ENCODE data around the gene TFF1.

The TFF1 gene

DNA sequence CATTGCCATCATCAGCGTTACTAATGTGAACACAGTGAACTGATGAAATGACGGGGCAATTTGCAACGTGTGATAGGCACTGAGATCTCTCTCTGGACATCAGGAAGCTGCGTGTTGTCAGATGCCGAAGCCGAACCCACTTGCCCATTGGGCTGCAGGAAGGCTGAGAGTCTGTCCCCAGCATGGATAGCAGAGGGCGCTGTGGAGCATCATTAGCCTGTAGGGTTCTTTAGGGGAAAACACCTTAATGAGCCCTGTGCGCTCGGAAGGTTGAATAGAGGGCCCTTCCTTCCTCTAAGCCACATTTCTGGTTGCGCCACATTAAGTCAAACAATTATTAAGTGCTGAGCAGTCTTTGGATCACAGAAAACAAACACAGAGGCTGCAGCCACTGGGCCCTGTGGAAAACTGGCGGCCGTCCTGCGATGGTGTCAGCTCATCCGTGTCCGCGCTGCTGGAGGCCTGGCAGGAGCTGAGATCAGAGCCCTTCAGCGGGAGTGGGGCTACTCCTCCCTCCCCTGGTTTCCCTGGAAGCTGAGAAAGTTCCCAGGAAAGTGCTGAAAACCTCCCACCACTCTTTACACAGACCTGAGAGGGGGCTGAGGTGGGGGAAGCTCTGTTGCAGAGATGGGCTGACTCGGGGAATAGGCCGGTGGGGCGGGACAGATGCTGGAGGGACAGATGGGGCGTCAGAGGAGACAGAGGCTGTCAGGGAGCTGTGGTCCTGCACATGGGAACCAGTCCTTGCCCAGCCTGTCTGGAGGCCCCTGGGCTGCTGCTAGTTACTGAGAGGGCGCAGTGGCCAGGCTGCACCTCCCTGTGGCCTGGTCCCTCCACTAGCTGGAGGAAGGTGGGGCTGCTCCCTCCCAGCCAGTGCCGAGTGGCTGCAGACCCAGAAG, 28.3 kb downstream of the TFF1 start (continued):
- TF ChIP-seq OSR1 (CRISPR knock-in tag; IDR thresholded peaks at IDR 0.05) (no peak), ZNF70 (CRISPR knock-in tag; IDR thresholded peaks at IDR 0.05) (no peak), ISL1 (CRISPR knock-in tag; IDR thresholded peaks at IDR 0.05) (no peak), BACH2 (CRISPR knock-in tag; IDR thresholded peaks at IDR 0.05; ENCODE audit: borderline replicate concordance) (no peak)

DNA sequence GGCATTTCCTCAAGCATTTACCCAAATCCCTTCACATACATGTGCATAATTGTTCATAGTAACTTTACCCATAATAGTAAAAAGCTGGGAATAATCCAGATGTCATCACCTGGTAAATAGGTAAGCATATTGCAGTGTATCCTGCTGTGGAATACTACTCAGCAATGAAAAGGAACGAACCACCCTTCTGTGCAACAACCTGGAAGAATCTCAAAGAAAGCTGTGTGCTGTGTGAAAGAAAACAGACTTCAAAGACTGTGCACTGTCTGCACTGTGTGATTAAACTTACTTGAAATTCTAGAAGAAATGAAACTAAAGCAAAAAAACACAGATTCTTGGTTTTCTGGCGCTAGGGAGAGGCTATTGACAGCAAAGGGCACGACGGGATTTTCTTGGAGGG, 29.1 kb downstream of the TFF1 start:
- no peak for TF ChIP-seq ZNF70 (CRISPR knock-in tag; IDR thresholded peaks at IDR 0.05)
- no peak for TF ChIP-seq ZFP3 (CRISPR knock-in tag; IDR thresholded peaks at IDR 0.05)
- TF ChIP-seq TCF4 (CRISPR knock-in tag; IDR thresholded peaks at IDR 0.05; ENCODE audit: borderline replicate concordance) = no peak
- TF ChIP-seq RARB (CRISPR knock-in tag; IDR thresholded peaks at IDR 0.05) = no peak
- TF ChIP-seq ISL1 (CRISPR knock-in tag; IDR thresholded peaks at IDR 0.05) = no peak
- TF ChIP-seq, protein P1, sequence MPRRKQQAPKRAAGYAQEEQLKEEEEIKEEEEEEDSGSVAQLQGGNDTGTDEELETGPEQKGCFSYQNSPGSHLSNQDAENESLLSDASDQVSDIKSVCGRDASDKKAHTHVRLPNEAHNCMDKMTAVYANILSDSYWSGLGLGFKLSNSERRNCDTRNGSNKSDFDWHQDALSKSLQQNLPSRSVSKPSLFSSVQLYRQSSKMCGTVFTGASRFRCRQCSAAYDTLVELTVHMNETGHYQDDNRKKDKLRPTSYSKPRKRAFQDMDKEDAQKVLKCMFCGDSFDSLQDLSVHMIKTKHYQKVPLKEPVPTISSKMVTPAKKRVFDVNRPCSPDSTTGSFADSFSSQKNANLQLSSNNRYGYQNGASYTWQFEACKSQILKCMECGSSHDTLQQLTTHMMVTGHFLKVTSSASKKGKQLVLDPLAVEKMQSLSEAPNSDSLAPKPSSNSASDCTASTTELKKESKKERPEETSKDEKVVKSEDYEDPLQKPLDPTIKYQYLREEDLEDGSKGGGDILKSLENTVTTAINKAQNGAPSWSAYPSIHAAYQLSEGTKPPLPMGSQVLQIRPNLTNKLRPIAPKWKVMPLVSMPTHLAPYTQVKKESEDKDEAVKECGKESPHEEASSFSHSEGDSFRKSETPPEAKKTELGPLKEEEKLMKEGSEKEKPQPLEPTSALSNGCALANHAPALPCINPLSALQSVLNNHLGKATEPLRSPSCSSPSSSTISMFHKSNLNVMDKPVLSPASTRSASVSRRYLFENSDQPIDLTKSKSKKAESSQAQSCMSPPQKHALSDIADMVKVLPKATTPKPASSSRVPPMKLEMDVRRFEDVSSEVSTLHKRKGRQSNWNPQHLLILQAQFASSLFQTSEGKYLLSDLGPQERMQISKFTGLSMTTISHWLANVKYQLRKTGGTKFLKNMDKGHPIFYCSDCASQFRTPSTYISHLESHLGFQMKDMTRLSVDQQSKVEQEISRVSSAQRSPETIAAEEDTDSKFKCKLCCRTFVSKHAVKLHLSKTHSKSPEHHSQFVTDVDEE (CRISPR knock-in tag; IDR thresholded peaks at IDR 0.05) = no peak
- TF ChIP-seq BACH2 (CRISPR knock-in tag; IDR thresholded peaks at IDR 0.05; ENCODE audit: borderline replicate concordance) = no peak
- TF ChIP-seq ZNF8 (CRISPR knock-in tag; IDR thresholded peaks at IDR 0.05) = no peak
- no peak for TF ChIP-seq OSR1 (CRISPR knock-in tag; IDR thresholded peaks at IDR 0.05)
- no peak for TF ChIP-seq CSDC2 (CRISPR knock-in tag; IDR thresholded peaks at IDR 0.05)
- TF ChIP-seq, protein P2, sequence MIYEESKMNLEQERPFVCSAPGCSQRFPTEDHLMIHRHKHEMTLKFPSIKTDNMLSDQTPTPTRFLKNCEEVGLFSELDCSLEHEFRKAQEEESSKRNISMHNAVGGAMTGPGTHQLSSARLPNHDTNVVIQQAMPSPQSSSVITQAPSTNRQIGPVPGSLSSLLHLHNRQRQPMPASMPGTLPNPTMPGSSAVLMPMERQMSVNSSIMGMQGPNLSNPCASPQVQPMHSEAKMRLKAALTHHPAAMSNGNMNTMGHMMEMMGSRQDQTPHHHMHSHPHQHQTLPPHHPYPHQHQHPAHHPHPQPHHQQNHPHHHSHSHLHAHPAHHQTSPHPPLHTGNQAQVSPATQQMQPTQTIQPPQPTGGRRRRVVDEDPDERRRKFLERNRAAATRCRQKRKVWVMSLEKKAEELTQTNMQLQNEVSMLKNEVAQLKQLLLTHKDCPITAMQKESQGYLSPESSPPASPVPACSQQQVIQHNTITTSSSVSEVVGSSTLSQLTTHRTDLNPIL (CRISPR knock-in tag; IDR thresholded peaks at IDR 0.05; ENCODE audit: low read depth) = no peak
- no peak for TF ChIP-seq ESRRG (CRISPR knock-in tag; IDR thresholded peaks at IDR 0.05)
- TF ChIP-seq GLIS3 (CRISPR knock-in tag; IDR thresholded peaks at IDR 0.05) = no peak
- ATAC-seq = no peak

DNA sequence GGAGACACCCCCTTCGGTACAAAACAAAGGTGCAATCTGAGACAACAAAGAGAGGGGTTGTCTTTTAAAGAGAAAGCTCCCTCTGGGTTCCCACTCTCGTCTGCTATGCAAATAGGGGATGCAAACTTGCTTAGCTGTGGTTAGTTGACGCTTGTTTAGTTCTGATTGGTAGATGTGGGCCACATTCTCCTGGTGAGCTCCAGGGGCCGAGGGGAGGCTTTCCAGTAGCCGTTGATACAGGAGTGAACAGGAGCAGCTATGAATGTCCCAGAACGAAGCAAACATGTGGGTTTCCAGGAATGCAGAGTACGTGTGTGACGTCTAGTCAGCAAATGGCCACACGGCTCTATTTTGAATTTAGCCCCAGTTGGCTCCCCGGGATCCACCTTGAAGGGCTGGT, 30.3 kb downstream of the TFF1 start:
- TF ChIP-seq GLIS3 (CRISPR knock-in tag; IDR thresholded peaks at IDR 0.05) (no peak), POU6F1 (CRISPR knock-in tag; IDR thresholded peaks at IDR 0.05; ENCODE audit: borderline replicate concordance, low read depth) (no peak), ZC3H10 (CRISPR knock-in tag; IDR thresholded peaks at IDR 0.05) (no peak), ISL1 (CRISPR knock-in tag; IDR thresholded peaks at IDR 0.05) (no peak), PPARA (CRISPR knock-in tag; IDR thresholded peaks at IDR 0.05; ENCODE audit: borderline replicate concordance) (no peak), ZNF8 (CRISPR knock-in tag; IDR thresholded peaks at IDR 0.05) (no peak), TOX (CRISPR knock-in tag; IDR thresholded peaks at IDR 0.05; ENCODE audit: borderline replicate concordance) (no peak), CSDC2 (CRISPR knock-in tag; IDR thresholded peaks at IDR 0.05) (no peak), BACH2 (CRISPR knock-in tag; IDR thresholded peaks at IDR 0.05; ENCODE audit: borderline replicate concordance) (no peak), ESRRG (CRISPR knock-in tag; IDR thresholded peaks at IDR 0.05) (no peak), ZFP30 (CRISPR knock-in tag; IDR thresholded peaks at IDR 0.05) (no peak), OSR1 (CRISPR knock-in tag; IDR thresholded peaks at IDR 0.05) (no peak), RARB (CRISPR knock-in tag; IDR thresholded peaks at IDR 0.05) (no peak), PATZ1 (CRISPR knock-in tag; IDR thresholded peaks at IDR 0.05; ENCODE audit: borderline replicate concordance) (no peak), CSRNP3 (CRISPR knock-in tag; IDR thresholded peaks at IDR 0.05) (no peak), SNAI2 (CRISPR knock-in tag; IDR thresholded peaks at IDR 0.05) (no peak), ZFP3 (CRISPR knock-in tag; IDR thresholded peaks at IDR 0.05) (no peak), ARNTL (CRISPR knock-in tag; IDR thresholded peaks at IDR 0.05; ENCODE audit: borderline replicate concordance, low read depth) (no peak)
- TF ChIP-seq, protein P2 (CRISPR knock-in tag; IDR thresholded peaks at IDR 0.05; ENCODE audit: low read depth) = no peak
- TF ChIP-seq, protein P1 (CRISPR knock-in tag; IDR thresholded peaks at IDR 0.05) = no peak
- no peak for ATAC-seq

Data from SK-N-SH treated with all-trans-retinoic acid at 6 μM for 48 hours (cell line).